ENCODE measurements around the gene PARD6G. TPM values are rescaled to one million over a fixed set of nuclear protein-coding genes. Genes with fewer than 3 reads are reported as not detected.

PARD6G gene
- total and polyA plus RNA-seq, 9 of the 15 experiments (the other 6 are each of a cell fraction or from before 2014, with no cell fraction given), result 0.03 to 1.2 (median 0.26) TPM

DNA sequence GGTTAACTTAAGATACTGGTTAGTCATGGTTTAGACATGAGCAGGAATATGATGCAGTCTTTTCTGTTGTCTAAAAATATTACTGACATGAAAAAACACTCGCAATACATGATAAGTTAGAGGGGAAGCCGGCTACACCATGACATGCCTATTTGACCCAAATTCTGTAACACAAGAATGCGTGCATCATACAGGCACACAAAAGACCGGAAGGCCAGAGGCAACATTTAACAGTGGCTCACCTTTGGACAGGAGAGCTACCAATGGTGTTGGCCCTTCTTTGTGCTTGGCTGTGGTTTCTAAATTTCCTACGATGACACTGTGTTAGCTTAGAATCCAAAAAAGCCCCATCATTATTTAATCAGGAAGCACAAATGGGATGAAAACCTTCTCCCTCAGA, 4.1 kb downstream of the PARD6G start:
- no peak overlapping the region for H3K27ac ChIP-seq (ENCODE audit: extremely low read depth, low read depth, low read length)
- H3K36me3 ChIP-seq (ENCODE audit: control insufficient read depth, insufficient read depth, low read length), result no peaks in the 10 kb centered on the region
- BruUV-seq (replicated peaks), result no TSS peak
- 1% methylated on average over 5 of the region's 5 CpGs for WGBS (ENCODE audit: insufficient coverage, low coverage, missing lambda C conversion rate)
- peaks cover 2 to 33% of the 10 kb centered on the region in 2 experiments; a peak in 4 of 5 replicates for H3K27me3 ChIP-seq (ENCODE audit: control insufficient read depth in 2 of 2, insufficient read depth in 2 of 2, low read length in 2 of 2)
- no peaks in the 10 kb centered on the region for H3K9me1 ChIP-seq (ENCODE audit: control insufficient read depth, insufficient read depth, low read length)
- no peak for DNase-seq (ENCODE audit: extremely low read depth in 1 of 4, low spot score in 3 of 4)
- POLR2A ChIA-PET, result no interaction called here
- H4K20me1 ChIP-seq (replicated peaks; ENCODE audit: control insufficient read depth, insufficient read depth, low read length), result no peaks in the 10 kb centered on the region
- no peak for ATAC-seq
- peaks cover 0 to 14% of the 10 kb centered on the region in 2 experiments; a peak in 2 of 5 replicates for H3K4me1 ChIP-seq (replicated peaks in 1 of 2; ENCODE audit: control insufficient read depth in 2 of 2, insufficient read depth in 2 of 2, low read length in 2 of 2)
- H3K9me3 ChIP-seq (replicated peaks; ENCODE audit: control insufficient read depth, insufficient read depth, low read depth, low read length), result no peaks in the 10 kb centered on the region
- in situ Hi-C loops (cut with MboI), result no loop called here
- H3K9ac ChIP-seq (ENCODE audit: insufficient read depth in 1 of 2, low read depth in 2 of 2, low read length in 2 of 2), result no peak overlapping the region
- intact Hi-C loops (cut with micrococcal nuclease), result no loop called here
- FAIRE-seq, result no peak
- no peaks in the 10 kb centered on the region for H3K79me2 ChIP-seq (ENCODE audit: control insufficient read depth, insufficient read depth, low read length)
- no peak overlapping the region for H2AFZ ChIP-seq (ENCODE audit: low read depth, low read length)
- H3K4me2 ChIP-seq (ENCODE audit: insufficient read depth, low read length), result no peak overlapping the region
- CTCF ChIA-PET (ENCODE audit: low intra/inter-chr PET ratio), result no interaction called here
- no peak overlapping the region for H3K4me3 ChIP-seq
- TF ChIP-seq LCOR (CRISPR knock-in tag; IDR thresholded peaks at IDR 0.05), result no peak
- no peak for TF ChIP-seq NFE2 (IDR thresholded peaks at IDR 0.05; ENCODE audit: low read depth)
- TF ChIP-seq TRIM24 (IDR thresholded peaks at IDR 0.05), result no peak
- TF ChIP-seq OTX1 (CRISPR knock-in tag; IDR thresholded peaks at IDR 0.05), result no peak
- TF ChIP-seq, protein P1, sequence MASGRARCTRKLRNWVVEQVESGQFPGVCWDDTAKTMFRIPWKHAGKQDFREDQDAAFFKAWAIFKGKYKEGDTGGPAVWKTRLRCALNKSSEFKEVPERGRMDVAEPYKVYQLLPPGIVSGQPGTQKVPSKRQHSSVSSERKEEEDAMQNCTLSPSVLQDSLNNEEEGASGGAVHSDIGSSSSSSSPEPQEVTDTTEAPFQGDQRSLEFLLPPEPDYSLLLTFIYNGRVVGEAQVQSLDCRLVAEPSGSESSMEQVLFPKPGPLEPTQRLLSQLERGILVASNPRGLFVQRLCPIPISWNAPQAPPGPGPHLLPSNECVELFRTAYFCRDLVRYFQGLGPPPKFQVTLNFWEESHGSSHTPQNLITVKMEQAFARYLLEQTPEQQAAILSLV (tag; IDR thresholded peaks at IDR 0.05), result no peak
- TF ChIP-seq ZNF583 (CRISPR knock-in tag; IDR thresholded peaks at IDR 0.05), result no peak
- TF ChIP-seq, protein P2, sequence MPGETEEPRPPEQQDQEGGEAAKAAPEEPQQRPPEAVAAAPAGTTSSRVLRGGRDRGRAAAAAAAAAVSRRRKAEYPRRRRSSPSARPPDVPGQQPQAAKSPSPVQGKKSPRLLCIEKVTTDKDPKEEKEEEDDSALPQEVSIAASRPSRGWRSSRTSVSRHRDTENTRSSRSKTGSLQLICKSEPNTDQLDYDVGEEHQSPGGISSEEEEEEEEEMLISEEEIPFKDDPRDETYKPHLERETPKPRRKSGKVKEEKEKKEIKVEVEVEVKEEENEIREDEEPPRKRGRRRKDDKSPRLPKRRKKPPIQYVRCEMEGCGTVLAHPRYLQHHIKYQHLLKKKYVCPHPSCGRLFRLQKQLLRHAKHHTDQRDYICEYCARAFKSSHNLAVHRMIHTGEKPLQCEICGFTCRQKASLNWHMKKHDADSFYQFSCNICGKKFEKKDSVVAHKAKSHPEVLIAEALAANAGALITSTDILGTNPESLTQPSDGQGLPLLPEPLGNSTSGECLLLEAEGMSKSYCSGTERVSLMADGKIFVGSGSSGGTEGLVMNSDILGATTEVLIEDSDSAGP (CRISPR knock-in tag; IDR thresholded peaks at IDR 0.05), result no peak
- TF ChIP-seq SNRNP70 (optimal IDR thresholded peaks at IDR 0.05; ENCODE audit: low read depth, low read length), result no peak
- no peak for TF ChIP-seq ZEB2 (IDR thresholded peaks at IDR 0.05)
- TF ChIP-seq RHOXF2B (CRISPR knock-in tag; conservative IDR thresholded peaks at IDR 0.05), result no peak
- no peak for TF ChIP-seq HNRNPK (IDR thresholded peaks at IDR 0.05; ENCODE audit: low read depth, low read length, poor library complexity, severe bottlenecking)
- TF ChIP-seq, protein P3, sequence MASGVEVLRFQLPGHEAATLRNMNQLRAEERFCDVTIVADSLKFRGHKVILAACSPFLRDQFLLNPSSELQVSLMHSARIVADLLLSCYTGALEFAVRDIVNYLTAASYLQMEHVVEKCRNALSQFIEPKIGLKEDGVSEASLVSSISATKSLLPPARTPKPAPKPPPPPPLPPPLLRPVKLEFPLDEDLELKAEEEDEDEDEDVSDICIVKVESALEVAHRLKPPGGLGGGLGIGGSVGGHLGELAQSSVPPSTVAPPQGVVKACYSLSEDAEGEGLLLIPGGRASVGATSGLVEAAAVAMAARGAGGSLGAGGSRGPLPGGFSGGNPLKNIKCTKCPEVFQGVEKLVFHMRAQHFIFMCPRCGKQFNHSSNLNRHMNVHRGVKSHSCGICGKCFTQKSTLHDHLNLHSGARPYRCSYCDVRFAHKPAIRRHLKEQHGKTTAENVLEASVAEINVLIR (CRISPR knock-in tag; IDR thresholded peaks at IDR 0.05), result no peak
- TF ChIP-seq, protein P4, sequence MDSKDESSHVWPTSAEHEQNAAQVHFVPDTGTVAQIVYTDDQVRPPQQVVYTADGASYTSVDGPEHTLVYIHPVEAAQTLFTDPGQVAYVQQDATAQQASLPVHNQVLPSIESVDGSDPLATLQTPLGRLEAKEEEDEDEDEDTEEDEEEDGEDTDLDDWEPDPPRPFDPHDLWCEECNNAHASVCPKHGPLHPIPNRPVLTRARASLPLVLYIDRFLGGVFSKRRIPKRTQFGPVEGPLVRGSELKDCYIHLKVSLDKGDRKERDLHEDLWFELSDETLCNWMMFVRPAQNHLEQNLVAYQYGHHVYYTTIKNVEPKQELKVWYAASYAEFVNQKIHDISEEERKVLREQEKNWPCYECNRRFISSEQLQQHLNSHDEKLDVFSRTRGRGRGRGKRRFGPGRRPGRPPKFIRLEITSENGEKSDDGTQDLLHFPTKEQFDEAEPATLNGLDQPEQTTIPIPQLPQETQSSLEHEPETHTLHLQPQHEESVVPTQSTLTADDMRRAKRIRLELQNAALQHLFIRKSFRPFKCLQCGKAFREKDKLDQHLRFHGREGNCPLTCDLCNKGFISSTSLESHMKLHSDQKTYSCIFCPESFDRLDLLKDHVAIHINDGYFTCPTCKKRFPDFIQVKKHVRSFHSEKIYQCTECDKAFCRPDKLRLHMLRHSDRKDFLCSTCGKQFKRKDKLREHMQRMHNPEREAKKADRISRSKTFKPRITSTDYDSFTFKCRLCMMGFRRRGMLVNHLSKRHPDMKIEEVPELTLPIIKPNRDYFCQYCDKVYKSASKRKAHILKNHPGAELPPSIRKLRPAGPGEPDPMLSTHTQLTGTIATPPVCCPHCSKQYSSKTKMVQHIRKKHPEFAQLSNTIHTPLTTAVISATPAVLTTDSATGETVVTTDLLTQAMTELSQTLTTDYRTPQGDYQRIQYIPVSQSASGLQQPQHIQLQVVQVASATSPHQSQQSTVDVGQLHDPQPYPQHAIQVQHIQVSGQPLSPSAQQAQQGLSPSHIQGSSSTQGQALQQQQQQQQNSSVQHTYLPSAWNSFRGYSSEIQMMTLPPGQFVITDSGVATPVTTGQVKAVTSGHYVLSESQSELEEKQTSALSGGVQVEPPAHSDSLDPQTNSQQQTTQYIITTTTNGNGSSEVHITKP (IDR thresholded peaks at IDR 0.05; ENCODE audit: partially characterized antibody), result no peak
- TF ChIP-seq, protein P5, sequence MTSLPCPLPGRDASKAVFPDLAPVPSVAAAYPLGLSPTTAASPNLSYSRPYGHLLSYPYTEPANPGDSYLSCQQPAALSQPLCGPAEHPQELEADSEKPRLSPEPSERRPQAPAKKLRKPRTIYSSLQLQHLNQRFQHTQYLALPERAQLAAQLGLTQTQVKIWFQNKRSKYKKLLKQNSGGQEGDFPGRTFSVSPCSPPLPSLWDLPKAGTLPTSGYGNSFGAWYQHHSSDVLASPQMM (CRISPR knock-in tag; IDR thresholded peaks at IDR 0.05), result no peak
- no peak for TF ChIP-seq HIVEP1 (CRISPR knock-in tag; IDR thresholded peaks at IDR 0.05)
- no peak for TF ChIP-seq NR2C1 (IDR thresholded peaks at IDR 0.05)
- no peak for TF ChIP-seq NR2C1 (tag; IDR thresholded peaks at IDR 0.05)
